Mammary epithelial cell (primary cell): Measurements from ENCODE around the gene APOA4.

Source experiments
- CTCF ChIP-seq, 2 donors: IDR thresholded peaks in 1 of 2; conservative IDR thresholded peaks in 1 of 2; 2 replicates each; pipeline ENCODE4 v1.5.1; 2011 to 2012; ENCODE audit warnings: inconsistent platforms in 2 of 2, low read length in 2 of 2, mild to moderate bottlenecking in 2 of 2, control low read depth in 1 of 2, low read depth in 1 of 2; ENCODE audit not compliant: insufficient read depth in 1 of 2; ENCODE audit errors: extremely low read depth in 1 of 2
- EZH2 ChIP-seq: IDR thresholded peaks from 2 replicates; pipeline ENCODE4 v1.6.1; 2012; ENCODE audit warnings: low read length, inconsistent platforms, borderline replicate concordance

GRCh38 chr11:116871248-116871647, 48.1 kb upstream of the APOA4 start:
- TF ChIP-seq CTCF (conservative IDR thresholded peaks at IDR 0.05 in 1 of 2, IDR thresholded peaks at IDR 0.05 in 1 of 2; ENCODE audit: extremely low read depth in 1 of 2, insufficient read depth in 1 of 2, low read depth in 1 of 2, low read length in 2 of 2) (no peak), EZH2 (no peak)
